Measurements from ENCODE around the gene MRPL27. TPM values are rescaled to one million over a fixed set of nuclear protein-coding genes. Genes with fewer than 3 reads are reported as not detected.
"Not testable (repeated sequence)": the region's sequence is repeated elsewhere in the genome, so short reads cannot be mapped to it uniquely, and the experiment has no call there.

Gene MRPL27
- total RNA-seq, 1 experiment from 2014 or later: 115 TPM

DNA sequence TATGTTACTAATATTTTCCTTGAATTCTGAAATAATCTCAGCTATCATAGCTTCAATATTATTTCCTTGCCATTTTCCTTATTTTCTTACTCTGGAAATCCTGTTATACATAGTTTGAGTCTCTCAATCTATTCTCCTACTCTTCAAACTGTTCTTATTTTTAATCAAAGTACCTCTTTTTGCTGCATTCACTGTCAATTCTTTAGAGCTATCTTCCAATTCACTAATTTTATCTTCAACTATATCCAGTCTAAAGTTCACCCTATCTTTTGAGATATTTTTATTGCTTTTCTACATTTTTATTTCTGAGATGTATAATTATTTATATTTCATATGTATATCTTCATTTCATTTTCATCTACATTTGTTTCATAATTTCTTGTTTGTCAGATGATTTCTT lies 34.3 kb downstream of the MRPL27 start:
- no peak overlapping the region for H3K4me3 ChIP-seq
- H3K27ac ChIP-seq: no peak overlapping the region
- DNase-seq (ENCODE audit: low read depth in 1 of 2, low spot score in 2 of 2): no peak
- no peaks in the 10 kb centered on the region for H3K36me3 ChIP-seq
- peaks cover 7% of the 10 kb centered on the region; the same call in 1 of the 2 replicates for H3K27me3 ChIP-seq (replicated peaks)
- no peaks in the 10 kb centered on the region for H3K9me3 ChIP-seq (replicated peaks)
- H3K4me1 ChIP-seq (replicated peaks): no peaks in the 10 kb centered on the region

- Histone ChIP-seq H3K27ac (no peak overlapping the region), H3K9me3 (replicated peaks) (no peaks in the 10 kb centered on the region), H3K27me3 (replicated peaks) (peaks cover 7% of the 10 kb centered on the region; the same call in 1 of the 2 replicates), H3K4me3 (no peak overlapping the region), H3K4me1 (replicated peaks) (no peaks in the 10 kb centered on the region), H3K36me3 (no peaks in the 10 kb centered on the region)
- DNase-seq (ENCODE audit: low read depth in 1 of 2, low spot score in 2 of 2): no peak
Measured at GRCh38 chr17:50337956-50338355, 35.0 kb downstream of the MRPL27 start.

GRCh38 chr17:50333291-50334057 lies 39.5 kb downstream of the MRPL27 start:
- H3K4me3 ChIP-seq; H3K9me3 ChIP-seq (replicated peaks): not testable (repeated sequence)

DNA sequence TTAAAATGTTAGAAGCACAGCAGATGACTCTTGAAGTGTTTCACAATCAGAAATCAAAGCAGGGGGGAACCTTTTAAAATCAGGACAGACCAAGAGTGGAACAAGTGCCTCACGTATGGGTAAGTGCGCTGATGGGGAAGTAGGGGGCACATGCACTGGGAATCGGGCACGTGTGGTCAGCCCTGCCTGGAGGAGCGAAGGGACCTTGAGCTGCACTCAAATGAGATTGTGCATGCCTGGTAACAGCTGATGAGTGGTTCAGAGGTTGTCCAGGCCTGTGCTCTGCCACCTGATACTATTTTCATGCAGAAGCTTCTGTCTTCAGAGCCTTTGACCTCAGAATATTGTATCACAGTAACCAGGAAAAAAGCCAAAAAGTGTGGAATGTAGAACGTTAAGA lies 40.8 kb downstream of the MRPL27 start:
- DNase-seq (ENCODE audit: low read depth in 1 of 2, low spot score in 2 of 2): no peak
- Histone ChIP-seq H3K36me3 (no peaks in the 10 kb centered on the region), H3K4me1 (replicated peaks) (no peaks in the 10 kb centered on the region), H3K9me3 (replicated peaks) (no peaks in the 10 kb centered on the region), H3K27ac (no peak overlapping the region), H3K27me3 (replicated peaks) (0 out of 2 replicates have a peak, but pooled peaks cover 2% of the 10 kb centered on the region), H3K4me3 (no peak overlapping the region)

More at GRCh38 chr17:50333291-50334057, 39.5 kb downstream of the MRPL27 start:
- not testable (repeated sequence) for H3K4me1 ChIP-seq (replicated peaks); H3K36me3 ChIP-seq; DNase-seq (ENCODE audit: low read depth in 1 of 2, low spot score in 2 of 2); H3K27ac ChIP-seq; H3K27me3 ChIP-seq (replicated peaks)

DNA sequence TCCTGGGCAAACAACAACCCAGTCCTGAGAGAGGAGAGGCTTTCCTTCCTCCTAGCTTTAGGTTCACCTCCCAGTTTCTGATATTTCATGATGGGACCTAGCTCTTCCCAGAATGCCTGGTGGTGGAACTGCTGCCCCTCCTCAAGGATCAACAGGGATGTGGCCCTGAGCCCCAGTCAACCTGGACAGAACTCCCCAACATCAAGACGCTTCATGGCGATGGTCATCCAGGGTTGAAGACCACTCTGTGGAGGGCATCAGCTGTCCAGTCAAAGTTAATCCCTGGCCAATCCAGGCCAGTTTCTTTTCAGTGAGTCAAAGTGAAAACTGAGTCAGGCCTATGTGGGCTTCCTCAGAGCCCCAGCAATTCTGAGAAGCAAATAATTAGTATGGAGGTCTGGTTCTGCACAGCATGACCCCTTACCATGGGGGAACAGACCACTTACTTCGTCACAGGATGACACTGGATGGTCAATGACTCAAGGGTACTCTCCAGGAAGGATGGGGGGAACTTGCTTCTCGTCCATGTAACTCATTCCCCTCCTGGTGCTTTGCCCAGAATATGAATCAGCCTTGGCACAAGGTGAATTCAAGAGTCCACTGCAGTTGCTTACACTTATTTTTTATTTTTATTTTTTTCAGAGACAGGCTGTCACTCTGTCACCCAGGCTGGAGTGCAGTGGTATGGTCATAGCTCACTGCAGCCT lies 41.7 kb downstream of the MRPL27 start:
- H3K27ac ChIP-seq: no peak overlapping the region

DNA sequence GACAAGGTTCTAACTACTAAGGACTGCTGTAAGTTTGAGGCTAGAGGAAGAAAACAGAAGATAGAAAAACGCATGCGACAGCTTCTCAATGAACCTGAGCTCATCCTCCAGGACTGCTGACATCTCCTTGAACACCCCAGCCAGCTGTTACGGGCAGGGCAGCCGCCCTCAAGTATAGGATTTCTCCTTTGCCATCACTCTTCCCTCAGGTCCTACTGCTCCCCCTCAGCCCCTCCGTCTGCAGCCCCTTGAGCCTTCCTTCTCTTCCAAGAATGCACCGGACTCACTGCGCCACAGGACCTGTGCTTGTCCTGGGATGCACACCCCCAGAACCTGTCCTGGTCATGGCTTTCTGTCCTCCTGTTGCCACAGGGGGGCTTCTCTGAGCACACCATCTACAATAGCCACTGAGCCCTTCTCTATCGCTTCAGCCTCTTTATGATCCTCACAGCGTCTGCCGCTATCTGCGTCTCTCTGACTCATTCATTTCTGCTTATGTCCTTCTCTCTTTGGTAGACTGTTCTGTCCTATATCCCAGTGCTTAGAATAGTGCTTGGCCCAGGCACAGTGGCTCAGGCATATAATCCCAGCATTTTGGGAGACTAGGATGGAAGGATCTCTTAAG lies 42.7 kb downstream of the MRPL27 start:
- H3K36me3 ChIP-seq: no peaks in the 10 kb centered on the region
- H3K9me3 ChIP-seq (replicated peaks): no peaks in the 10 kb centered on the region
- no peaks in the 10 kb centered on the region for H3K4me1 ChIP-seq (replicated peaks)
- no peak overlapping the region for H3K4me3 ChIP-seq
- DNase-seq (ENCODE audit: low read depth in 1 of 2, low spot score in 2 of 2): no peak
- H3K27ac ChIP-seq: no peak overlapping the region
- 0 out of 2 replicates have a peak, but pooled peaks cover 2% of the 10 kb centered on the region for H3K27me3 ChIP-seq (replicated peaks)

More for the DNA sequence above, 41.7 kb downstream of the MRPL27 start:
- no peak overlapping the region for H3K4me3 ChIP-seq
- DNase-seq (ENCODE audit: low read depth in 1 of 2, low spot score in 2 of 2): no peak
- H3K4me1 ChIP-seq (replicated peaks): no peaks in the 10 kb centered on the region
- H3K27me3 ChIP-seq (replicated peaks): 0 out of 2 replicates have a peak, but pooled peaks cover 2% of the 10 kb centered on the region
- no peaks in the 10 kb centered on the region for H3K9me3 ChIP-seq (replicated peaks)
- H3K36me3 ChIP-seq: no peaks in the 10 kb centered on the region

GRCh38 chr17:50329716-50330115 lies 43.3 kb downstream of the MRPL27 start:
- Histone ChIP-seq H3K9me3 (replicated peaks) (no peaks in the 10 kb centered on the region), H3K27me3 (replicated peaks) (no peaks in the 10 kb centered on the region), H3K4me3 (no peak overlapping the region), H3K4me1 (replicated peaks) (no peaks in the 10 kb centered on the region), H3K27ac (no peak overlapping the region), H3K36me3 (no peaks in the 10 kb centered on the region)
- DNase-seq (ENCODE audit: low read depth in 1 of 2, low spot score in 2 of 2): no peak

GRCh38 chr17:50328363-50329325 lies 44.3 kb downstream of the MRPL27 start:
- Histone ChIP-seq H3K27ac (no peak overlapping the region), H3K9me3 (replicated peaks) (no peaks in the 10 kb centered on the region), H3K4me1 (replicated peaks) (no peaks in the 10 kb centered on the region), H3K4me3 (no peak overlapping the region), H3K27me3 (replicated peaks) (no peaks in the 10 kb centered on the region), H3K36me3 (no peaks in the 10 kb centered on the region)
- DNase-seq (ENCODE audit: low read depth in 1 of 2, low spot score in 2 of 2): no peak

- Histone ChIP-seq H3K4me1 (replicated peaks) (no peaks in the 10 kb centered on the region), H3K9me3 (replicated peaks) (no peaks in the 10 kb centered on the region), H3K27ac (no peak overlapping the region), H3K27me3 (replicated peaks) (no peaks in the 10 kb centered on the region), H3K4me3 (no peak overlapping the region), H3K36me3 (no peaks in the 10 kb centered on the region)
- no peak for DNase-seq (ENCODE audit: low read depth in 1 of 2, low spot score in 2 of 2)
Measured at GRCh38 chr17:50326831-50327364, 46.1 kb downstream of the MRPL27 start.

- DNase-seq (ENCODE audit: low read depth in 1 of 2, low spot score in 2 of 2): no peak
- Histone ChIP-seq H3K9me3 (replicated peaks) (no peaks in the 10 kb centered on the region), H3K36me3 (no peaks in the 10 kb centered on the region), H3K4me3 (no peak overlapping the region), H3K4me1 (replicated peaks) (no peaks in the 10 kb centered on the region), H3K27me3 (replicated peaks) (no peaks in the 10 kb centered on the region), H3K27ac (no peak overlapping the region)
Measured at GRCh38 chr17:50325906-50326305, 47.1 kb downstream of the MRPL27 start.

- Histone ChIP-seq H3K4me3 (no peak overlapping the region), H3K4me1 (replicated peaks) (no peaks in the 10 kb centered on the region), H3K27ac (no peak overlapping the region), H3K27me3 (replicated peaks) (no peaks in the 10 kb centered on the region), H3K36me3 (no peaks in the 10 kb centered on the region), H3K9me3 (replicated peaks) (no peaks in the 10 kb centered on the region)
- DNase-seq (ENCODE audit: low read depth in 1 of 2, low spot score in 2 of 2): no peak
Measured at GRCh38 chr17:50323060-50323459, 49.9 kb downstream of the MRPL27 start.

- Histone ChIP-seq H3K27me3 (replicated peaks) (no peaks in the 10 kb centered on the region), H3K9me3 (replicated peaks) (no peaks in the 10 kb centered on the region), H3K4me3 (no peak overlapping the region), H3K36me3 (no peaks in the 10 kb centered on the region), H3K27ac (no peak overlapping the region), H3K4me1 (replicated peaks) (no peaks in the 10 kb centered on the region)
- no peak for DNase-seq (ENCODE audit: low read depth in 1 of 2, low spot score in 2 of 2)
Measured at GRCh38 chr17:50322271-50322670, 50.7 kb downstream of the MRPL27 start.

Measured in SJSA1 (cell line).